AG04450 (cell line): ENCODE results near the gene SPATA12. TPM values are rescaled to one million over a fixed set of nuclear protein-coding genes. Genes with fewer than 3 reads are reported as not detected.
A peak's percentile ranks its signal among the peaks of the same experiment; 100 is the strongest.

Source experiments
- CTCF ChIA-PET: fragments of 300-600, 350-600 bp; formaldehyde crosslinking; extraction: SDS; loops from one replicate; lab custom pipeline; 2022; ENCODE audit warnings: antibody characterized with exemption, inconsistent platforms; lab: Charles Lee
- POLR2A ChIA-PET: fragments of 350-600 bp; formaldehyde crosslinking; extraction: SDS; loops from one replicate; lab custom pipeline; 2021; ENCODE audit warnings: antibody characterized with exemption, inconsistent platforms; lab: Yijun Ruan, JAX
- DNase-seq: peaks from one replicate; pipeline ENCODE4 v3.0.0-alpha.2; 2011; ENCODE audit warnings: low read depth, low spot score
- H3K27ac ChIP-seq: one replicate; pipeline ENCODE4 v1.5.1; 2012; ENCODE audit warnings: low read depth, low read length, control low read depth
- H3K27me3 ChIP-seq: one replicate; pipeline ENCODE4 v1.6.0; 2012; ENCODE audit warnings: low read length; ENCODE audit not compliant: control insufficient read depth, insufficient read depth
- H3K4me3 ChIP-seq: 2 replicates; pipeline ENCODE4 v1.5.1; 2011; ENCODE audit warnings: mild to moderate bottlenecking, low read depth, low read length, control low read depth
- H3K9me3 ChIP-seq: 2 replicates; pipeline ENCODE4 v1.5.1; 2012; ENCODE audit warnings: low read length; ENCODE audit not compliant: control insufficient read depth, insufficient read depth
- CTCF ChIP-seq: IDR thresholded peaks from 2 replicates; pipeline ENCODE4 v1.5.1; 2011; ENCODE audit warnings: low read depth, low read length, control low read depth, inconsistent platforms
- polyA plus RNA-seq: library from polyadenylated mRNA; depleted of rRNA; stranded (reverse); fragments of >200 nt; gene quantifications from 2 replicates; pipeline ENCODE4 v1.2.3, GENCODE V29; 2011

SPATA12 gene
- polyA plus RNA-seq, 1 experiment = not detected

- no peaks in the 10 kb centered on the region for H3K9me3 ChIP-seq
- ChIA-PET CTCF (interaction anchor here (0.7 to 2.0 kb wide), 4 partner anchors 8 to 96 kb away, joined by 3 to 9 read pairs (median 4); no protein-coding TSS in a partner anchor), POLR2A (interaction anchor here (0.7 kb wide), 1 partner anchor 35 kb away, joined by 3 read pairs; no protein-coding TSS in a partner anchor)
- peak overlapping the region; percentile 58 for H3K27ac ChIP-seq
- H3K4me3 ChIP-seq = no peak overlapping the region
- DNase-seq = peak; percentile 68
- H3K27me3 ChIP-seq = no peaks in the 10 kb centered on the region
- TF ChIP-seq CTCF = peak; percentile 22; the same call in 1 of the 2 replicates
These were observed 31.2 kb downstream of the SPATA12 start for GRCh38 chr3:57091521-57092273.

GRCh38 chr3:57093489-57093888, 33.0 kb downstream of the SPATA12 start:
- Histone ChIP-seq H3K27ac (no peak overlapping the region), H3K27me3 (no peaks in the 10 kb centered on the region), H3K9me3 (no peaks in the 10 kb centered on the region), H3K4me3 (no peak overlapping the region)
- no peak for DNase-seq
- POLR2A ChIA-PET = no interaction called here
- TF ChIP-seq CTCF = no peak
- CTCF ChIA-PET = no interaction called here

- CTCF ChIA-PET = interaction anchor here (0.7 to 1.2 kb wide), 4 partner anchors 98 to 213 kb away, joined by 3 to 10 read pairs (median 4); no protein-coding TSS in a partner anchor
- Histone ChIP-seq H3K9me3 (no peaks in the 10 kb centered on the region), H3K27ac (no peak overlapping the region), H3K4me3 (no peak overlapping the region), H3K27me3 (no peaks in the 10 kb centered on the region)
- DNase-seq = no peak
- POLR2A ChIA-PET = no interaction called here
- TF ChIP-seq CTCF = no peak
These were observed 33.6 kb downstream of the SPATA12 start for GRCh38 chr3:57093971-57094535.

GRCh38 chr3:57094575-57094974, 34.1 kb downstream of the SPATA12 start:
- H3K9me3 ChIP-seq = no peaks in the 10 kb centered on the region
- ChIA-PET CTCF (interaction anchor here (0.7 to 1.2 kb wide), 4 partner anchors 99 to 214 kb away, joined by 3 to 10 read pairs (median 4); no protein-coding TSS in a partner anchor), POLR2A (no interaction called here)
- H3K4me3 ChIP-seq = no peak overlapping the region
- no peaks in the 10 kb centered on the region for H3K27me3 ChIP-seq
- no peak overlapping the region for H3K27ac ChIP-seq
- peak; percentile 39 for DNase-seq
- TF ChIP-seq CTCF = no peak

GRCh38 chr3:57095363-57095762, 34.9 kb downstream of the SPATA12 start:
- Histone ChIP-seq H3K4me3 (no peak overlapping the region), H3K27ac (no peak overlapping the region), H3K27me3 (no peaks in the 10 kb centered on the region), H3K9me3 (no peaks in the 10 kb centered on the region)
- no peak for DNase-seq
- no peak for TF ChIP-seq CTCF
- CTCF ChIA-PET = interaction anchor here (0.5 to 1.4 kb wide), 5 partner anchors 99 to 502 kb away, joined by 3 to 9 read pairs (median 4); no protein-coding TSS in a partner anchor
- POLR2A ChIA-PET = no interaction called here
